ENCODE data around the gene TBC1D4.

GRCh38 chr13:75303263-75303662 lies 178.7 kb downstream of the TBC1D4 start:
- TF ChIP-seq POLR2A (IDR thresholded peaks at IDR 0.05; ENCODE audit: low read length) (no peak), GATA1 (IDR thresholded peaks at IDR 0.05; ENCODE audit: low read depth, low read length) (no peak)

Data from erythroblast (primary cell).